ENCODE measurements around the gene SPEG.
"Not testable (repeated sequence)": the region's sequence is repeated elsewhere in the genome, so short reads cannot be mapped to it uniquely, and the experiment has no call there.

DNA sequence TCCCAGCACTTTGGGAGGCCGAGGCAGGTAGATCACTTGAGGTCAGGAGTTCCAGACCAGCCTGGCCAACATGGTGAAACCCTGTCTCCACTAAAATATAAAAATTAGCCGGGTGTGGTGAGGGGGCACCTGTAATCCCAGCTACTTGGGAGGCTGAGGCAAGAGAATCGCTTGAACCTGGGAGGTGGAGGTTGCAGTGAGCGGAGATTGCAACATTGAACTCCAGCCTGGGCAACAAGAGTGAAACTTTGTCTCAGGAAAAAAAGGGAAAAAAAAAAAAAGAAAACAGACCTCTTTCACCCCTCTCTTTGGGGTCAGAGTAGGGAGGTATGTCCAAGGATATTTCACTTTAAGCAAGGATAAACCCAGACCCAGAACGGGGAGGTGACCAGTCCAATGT is 27.3 kb upstream of the SPEG start:
- TF ChIP-seq, protein P1, sequence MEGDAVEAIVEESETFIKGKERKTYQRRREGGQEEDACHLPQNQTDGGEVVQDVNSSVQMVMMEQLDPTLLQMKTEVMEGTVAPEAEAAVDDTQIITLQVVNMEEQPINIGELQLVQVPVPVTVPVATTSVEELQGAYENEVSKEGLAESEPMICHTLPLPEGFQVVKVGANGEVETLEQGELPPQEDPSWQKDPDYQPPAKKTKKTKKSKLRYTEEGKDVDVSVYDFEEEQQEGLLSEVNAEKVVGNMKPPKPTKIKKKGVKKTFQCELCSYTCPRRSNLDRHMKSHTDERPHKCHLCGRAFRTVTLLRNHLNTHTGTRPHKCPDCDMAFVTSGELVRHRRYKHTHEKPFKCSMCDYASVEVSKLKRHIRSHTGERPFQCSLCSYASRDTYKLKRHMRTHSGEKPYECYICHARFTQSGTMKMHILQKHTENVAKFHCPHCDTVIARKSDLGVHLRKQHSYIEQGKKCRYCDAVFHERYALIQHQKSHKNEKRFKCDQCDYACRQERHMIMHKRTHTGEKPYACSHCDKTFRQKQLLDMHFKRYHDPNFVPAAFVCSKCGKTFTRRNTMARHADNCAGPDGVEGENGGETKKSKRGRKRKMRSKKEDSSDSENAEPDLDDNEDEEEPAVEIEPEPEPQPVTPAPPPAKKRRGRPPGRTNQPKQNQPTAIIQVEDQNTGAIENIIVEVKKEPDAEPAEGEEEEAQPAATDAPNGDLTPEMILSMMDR (IDR thresholded peaks at IDR 0.05 in 8 of 11, conservative IDR thresholded peaks at IDR 0.05 in 3 of 11): not testable (repeated sequence)
- TF ChIP-seq POLR2A, POLR2AphosphoS5 (IDR thresholded peaks at IDR 0.05): not testable (repeated sequence)
